ENCODE results near the gene TOLLIP.

The TOLLIP gene

GRCh38 chr11:1310772-1311468 lies 1.5 kb upstream of the TOLLIP start:
- peak; percentile 63 for DNase-seq (ENCODE audit: low spot score)

GRCh38 chr11:1310318-1310687 lies 871 bp upstream of the TOLLIP start:
- no peak for DNase-seq (ENCODE audit: low spot score)

- no peak for DNase-seq (ENCODE audit: low spot score)
Observed at GRCh38 chr11:1308743-1309497, 512 bp downstream of the TOLLIP start.

DNA sequence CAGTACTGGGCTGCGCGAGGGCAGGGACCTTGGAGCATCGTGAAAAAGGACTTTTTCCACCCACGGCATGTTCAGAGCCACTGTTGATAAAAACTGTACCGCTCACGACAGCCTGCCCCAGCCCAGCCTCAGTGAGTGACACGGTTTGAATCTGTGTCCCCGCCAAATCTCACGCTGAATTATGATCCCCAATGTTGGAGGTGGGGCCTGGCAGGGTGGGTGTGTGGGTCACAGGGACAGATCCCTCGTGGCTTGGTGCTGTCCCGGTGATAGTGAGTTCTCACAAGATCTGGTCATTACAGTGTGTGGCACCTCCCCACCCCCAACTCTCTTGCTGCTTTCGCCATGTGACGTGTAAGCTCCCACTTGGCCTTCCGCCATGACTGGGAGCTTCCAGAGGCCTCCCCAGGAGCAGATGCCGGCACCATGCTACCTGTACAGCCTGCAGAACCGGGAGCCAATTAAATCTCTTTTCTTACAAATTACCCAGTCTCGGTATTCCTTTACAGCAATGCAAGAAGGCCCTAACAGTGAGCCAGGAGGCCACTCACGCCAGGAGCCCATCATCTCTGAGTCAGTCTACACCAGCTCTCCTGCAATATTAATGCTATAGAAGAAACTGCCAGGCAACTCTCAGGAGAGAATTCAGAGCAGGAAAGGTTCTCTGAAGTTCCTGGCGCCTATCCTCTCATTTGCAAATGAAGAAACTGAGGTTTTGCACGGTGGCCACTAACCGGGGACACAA lies 1.3 kb downstream of the TOLLIP start:
- DNase-seq (ENCODE audit: low spot score), result no peak

DNA sequence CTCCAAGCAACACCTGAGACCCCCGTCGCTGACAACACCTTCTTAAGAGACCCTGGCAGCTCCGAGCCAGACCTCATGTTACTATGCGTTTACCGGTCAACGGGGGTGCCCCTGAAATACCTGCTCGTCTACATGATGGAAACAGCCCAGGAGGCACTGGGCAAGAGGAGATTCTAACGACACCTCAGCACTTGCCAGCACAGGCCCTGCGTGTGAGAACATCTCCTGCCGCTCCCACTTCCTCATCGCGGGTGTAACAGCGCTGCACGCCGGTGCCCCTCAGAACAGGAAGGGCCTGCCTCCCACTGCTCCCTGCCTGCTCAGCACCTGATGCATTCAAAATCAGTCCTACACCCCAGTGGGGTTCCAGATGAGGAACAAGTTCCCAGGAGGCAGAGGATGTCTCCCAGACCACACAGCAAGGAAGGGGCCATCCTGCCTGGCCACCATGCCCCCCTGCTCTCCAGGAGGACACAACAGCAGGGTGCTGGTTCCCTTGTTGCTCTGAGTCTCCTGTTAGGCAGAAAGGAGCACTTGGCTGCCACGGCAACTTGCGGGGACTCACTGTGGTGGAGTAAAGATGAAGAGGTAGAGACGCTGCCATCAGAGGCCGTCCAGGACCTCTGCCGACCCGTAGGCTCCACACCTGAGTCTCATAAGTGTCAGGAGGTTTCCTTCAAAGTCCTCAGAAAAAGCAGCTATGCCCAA lies 2.1 kb downstream of the TOLLIP start:
- no peak for DNase-seq (ENCODE audit: low spot score)

DNA sequence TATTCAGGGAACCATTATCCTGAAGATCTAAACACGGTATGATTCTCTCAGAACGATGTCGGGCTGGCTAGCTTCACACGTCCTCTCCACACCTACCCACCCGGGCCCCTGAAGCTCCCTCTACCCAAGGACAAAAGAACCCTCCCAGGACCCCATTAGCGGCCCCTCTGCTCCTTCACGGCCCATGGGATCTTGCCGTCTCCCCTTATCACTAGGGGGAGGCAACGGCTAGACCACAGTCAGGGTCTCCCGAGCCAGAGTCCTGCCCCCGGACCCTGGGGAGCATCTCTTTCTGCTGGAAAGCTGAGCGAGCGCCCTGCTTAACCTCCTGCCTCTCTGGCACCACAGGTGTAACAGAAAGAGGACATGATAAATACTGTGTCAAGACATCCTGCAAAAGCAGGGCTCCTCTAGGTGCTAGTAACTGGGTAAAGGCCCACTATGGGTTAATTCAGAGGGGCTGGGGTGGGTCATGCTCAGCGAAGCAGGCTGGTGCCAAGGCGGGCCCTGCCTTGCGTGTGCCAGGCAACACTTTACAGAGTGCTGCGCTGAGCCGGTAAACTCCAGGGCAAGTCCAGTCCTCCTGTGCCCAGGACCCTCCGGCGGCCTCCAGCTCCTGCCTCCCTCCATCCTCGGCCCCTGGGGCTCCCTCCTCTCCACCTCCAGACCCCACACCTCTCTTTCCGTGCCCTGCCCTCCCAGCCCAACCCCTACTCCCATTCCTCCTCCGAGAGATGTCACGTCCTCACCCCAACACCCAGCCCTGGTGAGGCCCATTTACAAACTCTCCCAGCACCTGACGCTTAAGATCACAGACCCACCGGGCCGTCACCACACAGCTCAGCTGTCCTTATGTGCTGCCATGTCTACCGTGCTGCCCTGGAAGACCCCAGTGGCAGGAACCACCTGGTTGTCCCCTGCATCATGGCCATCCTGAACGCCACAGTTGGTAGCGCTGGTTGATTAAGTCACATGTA lies 3.0 kb downstream of the TOLLIP start:
- DNase-seq (ENCODE audit: low spot score), result no peak

DNA sequence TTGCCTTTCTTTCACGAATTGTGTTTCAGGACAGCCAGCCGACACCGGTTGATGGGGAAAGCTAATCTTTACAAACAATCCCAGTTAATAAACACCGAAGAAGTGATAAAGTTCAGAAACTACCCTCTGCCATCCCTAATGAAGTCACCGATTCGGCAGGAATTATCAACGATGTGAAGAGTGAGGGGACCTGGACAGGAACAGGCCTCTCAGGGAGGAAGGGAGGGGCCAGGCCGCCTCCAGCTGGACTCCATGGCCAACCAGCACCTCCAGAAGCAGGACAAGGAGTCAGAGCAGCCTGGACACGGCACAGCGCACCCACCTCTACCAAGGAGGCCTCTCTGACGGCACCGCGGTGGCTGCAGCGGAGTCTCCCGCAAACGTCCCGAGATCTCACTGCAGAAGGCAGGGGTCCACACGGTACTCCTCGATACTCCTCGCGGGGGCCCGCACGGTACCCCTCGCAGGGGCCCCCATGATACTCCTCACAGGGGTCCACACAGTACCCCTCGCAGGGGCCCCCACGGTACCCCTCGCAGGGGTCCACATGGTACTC lies 3.9 kb downstream of the TOLLIP start:
- DNase-seq (ENCODE audit: low spot score), result no peak

DNA sequence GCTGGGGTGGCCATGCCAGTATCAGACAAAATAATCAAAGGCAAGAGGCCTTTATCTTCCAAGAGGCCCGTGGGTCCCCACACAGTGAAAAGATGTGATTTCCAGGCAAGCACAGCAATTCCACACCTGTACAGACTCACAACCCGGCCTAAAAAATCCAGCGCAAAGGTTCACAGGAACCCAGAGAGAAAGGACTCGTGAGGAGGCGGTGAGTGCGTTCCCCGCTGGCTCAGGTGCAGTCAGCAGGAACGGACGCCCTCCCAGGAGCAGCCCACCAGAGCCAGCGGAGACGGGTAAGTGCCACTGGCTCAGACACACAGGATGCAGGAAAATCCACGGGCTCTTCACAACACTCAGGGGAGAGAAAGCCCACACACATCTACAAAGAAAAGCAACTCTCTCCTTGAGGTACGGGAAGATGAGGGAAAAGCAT lies 4.4 kb downstream of the TOLLIP start:
- no peak for DNase-seq (ENCODE audit: low spot score)

DNA sequence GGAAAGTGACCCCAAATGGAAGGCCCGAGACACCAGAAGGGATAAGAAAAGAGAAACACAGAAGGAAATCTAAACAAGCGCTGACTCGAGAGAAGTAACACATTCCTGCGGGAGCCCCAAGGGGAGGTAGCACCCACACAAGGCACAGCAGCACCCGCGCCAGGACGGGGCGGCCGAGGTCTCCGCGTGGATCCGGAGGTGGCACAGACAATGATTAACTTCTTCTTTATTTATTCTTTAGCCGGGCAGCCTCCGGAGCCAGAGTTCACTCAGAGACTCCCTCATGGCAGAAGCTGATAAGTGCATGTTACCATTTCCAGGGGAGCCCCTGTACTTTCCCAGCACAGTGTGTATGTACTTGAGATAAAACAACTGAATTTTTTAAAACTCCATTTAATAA lies 5.1 kb downstream of the TOLLIP start:
- DNase-seq (ENCODE audit: low spot score), result no peak

DNA sequence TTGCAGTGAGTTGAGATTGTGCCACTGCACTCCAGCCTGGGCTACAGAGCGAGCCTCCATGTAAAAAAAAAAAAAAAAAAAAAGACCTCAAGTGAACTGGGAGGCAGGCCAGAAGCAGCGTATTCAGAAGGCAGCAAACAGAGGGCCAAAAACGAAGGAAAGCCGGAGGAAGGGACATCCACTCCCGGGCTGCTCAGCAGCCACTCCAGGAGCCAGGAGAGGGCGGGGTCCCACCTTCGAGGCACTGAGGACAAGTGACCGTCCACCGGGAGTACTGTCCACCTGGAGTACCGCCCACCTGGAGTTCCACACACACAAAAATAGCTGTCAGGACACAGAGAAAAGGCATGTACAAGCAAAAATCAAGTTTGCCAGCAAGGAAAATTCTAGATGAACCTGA lies 5.5 kb downstream of the TOLLIP start:
- no peak for DNase-seq (ENCODE audit: low spot score)

- DNase-seq (ENCODE audit: low spot score), result no peak
Observed at GRCh38 chr11:1303126-1303821, 6.2 kb downstream of the TOLLIP start.

GRCh38 chr11:1302461-1303125 lies 6.8 kb downstream of the TOLLIP start:
- no peak for DNase-seq (ENCODE audit: low spot score)

DNA sequence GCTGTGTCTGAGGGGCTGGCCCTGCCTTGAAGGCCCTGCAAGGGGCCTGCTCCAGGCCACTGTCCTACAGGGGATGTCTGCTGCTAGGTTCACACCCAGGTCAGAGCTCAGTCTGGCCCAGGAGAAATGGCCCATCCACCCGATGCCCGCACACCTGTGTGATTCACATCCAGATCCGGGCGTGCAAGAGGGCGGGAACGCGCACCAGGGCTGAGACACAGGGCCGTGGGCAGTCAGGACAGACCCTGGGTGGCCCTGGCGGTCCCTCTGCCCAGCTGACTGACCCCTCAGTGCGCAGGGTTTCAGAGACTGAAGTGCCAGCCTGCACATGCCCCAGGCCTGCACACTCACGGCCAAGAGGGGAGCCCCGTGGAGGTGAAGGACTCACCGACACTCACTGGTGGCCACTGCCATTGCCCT lies 7.4 kb downstream of the TOLLIP start:
- DNase-seq (ENCODE audit: low spot score), result no peak

GRCh38 chr11:1301220-1302000 lies 8.0 kb downstream of the TOLLIP start:
- no peak for DNase-seq (ENCODE audit: low spot score)

DNA sequence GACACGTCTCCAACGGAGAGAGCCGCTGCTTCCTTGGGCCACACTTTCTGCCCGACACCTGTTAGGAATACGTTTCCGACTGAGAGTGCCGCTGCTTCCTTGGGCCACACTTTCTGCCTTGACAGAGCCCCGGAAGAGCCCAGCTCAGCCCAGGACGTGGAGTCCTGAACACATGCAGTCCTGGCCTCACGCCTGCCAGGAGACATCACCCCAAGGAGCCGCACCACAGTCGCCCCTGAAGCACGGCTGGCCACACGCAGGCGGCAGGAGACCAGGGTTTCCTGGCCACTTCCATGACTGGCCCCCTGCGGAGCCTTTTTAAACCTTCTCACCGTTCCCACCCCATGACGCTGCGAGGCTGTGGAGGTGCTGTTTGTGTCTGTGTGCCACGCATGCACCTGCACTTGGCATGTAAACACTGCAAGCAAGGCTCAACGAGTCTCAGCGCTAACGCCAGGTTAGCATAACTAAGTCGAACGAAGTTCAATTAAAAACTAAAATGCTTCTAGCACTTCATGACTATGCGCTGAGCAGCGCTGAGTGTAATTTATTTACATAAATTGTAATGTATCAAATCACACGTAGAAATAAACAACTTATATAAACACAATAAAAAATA lies 8.8 kb downstream of the TOLLIP start:
- DNase-seq (ENCODE audit: low spot score), result no peak

DNA sequence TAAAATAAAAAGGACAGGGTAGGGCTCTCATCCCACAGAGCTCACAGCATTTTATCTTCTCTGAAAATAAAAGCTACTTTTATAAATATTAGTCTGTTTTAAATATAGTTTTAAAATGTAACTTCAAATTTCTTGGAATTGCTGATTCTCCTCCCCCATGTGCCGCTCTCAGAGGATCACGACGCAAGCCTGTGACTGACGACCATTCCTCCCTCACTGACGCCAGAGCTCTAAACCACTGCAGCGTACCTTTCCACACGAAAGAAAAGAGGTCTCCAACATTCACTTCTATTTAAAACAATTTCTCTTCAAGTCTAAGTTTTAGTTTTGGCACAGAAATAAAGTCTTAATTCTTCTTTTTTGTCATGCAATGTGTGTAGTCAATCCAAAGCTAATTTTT lies 9.3 kb downstream of the TOLLIP start:
- DNase-seq (ENCODE audit: low spot score), result no peak

- DNase-seq (ENCODE audit: low spot score), result no peak
Observed at GRCh38 chr11:1299621-1300020, 9.8 kb downstream of the TOLLIP start.

DNA sequence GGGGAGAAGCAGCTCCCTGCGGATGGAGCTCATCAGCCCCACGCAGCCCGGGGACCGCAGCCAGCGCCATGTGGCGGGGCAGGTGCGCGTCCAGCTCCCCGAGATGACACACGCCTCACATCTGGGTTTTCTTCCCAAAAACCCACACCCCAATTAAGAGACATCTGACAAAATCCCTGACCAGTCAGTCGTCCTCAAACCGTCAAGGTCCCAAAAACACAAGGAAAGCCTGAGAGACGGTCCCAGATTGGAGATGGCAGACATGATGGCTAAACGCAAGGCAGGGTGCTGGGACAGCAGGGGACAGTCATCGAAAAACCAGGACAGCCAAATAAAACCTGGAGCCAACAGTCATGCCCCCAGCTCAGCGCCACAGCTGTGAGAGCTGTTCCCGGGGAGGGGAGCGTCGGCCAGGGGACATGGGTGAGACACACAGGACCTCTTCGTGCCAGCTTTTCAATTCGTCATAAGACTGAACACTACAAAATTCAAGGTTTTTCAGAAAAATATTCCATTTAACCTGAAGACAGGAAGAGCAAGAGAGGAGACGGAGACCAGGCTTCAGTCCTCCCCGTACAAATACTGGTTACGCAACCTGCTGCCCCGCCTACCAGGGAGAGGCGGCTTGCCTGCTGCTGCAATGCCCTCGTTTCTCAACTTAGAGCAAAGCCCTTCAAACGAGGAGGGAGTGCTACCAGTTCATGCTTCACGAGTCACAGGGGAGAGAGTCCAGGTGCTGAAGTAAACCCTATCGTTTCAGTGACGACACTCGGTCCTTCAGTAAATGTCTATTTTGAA lies 10.5 kb downstream of the TOLLIP start:
- DNase-seq (ENCODE audit: low spot score), result no peak
